Measurements from ENCODE around the gene NPTN.

DNA sequence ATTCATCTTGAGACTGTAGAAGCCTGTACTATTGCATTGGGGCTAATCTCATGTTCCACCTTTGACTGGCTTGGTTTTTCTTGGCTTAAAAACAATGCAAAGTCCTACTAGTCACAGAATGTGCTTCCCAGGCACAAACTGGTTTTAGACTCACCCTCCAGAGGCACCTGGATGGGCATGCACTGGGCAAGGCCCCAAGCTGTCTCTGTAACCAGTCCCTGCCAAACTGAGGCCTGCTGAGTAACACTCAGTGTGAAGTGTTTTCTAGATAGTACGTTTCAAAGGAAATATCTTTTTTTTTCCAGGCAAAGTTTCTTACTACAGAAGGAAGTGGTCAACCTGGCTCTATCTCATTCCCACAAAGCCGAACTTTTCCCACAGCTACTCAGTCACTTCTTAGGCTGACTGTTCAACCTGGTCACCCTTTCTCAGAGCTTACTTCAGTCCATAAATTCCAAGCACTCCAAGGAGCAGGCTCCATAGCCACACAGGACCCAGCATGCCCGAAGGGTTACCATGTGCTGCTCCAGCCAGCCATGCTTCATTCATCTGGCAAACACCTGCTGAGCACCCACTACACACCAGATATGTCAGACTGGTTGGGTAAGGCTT, 57.4 kb downstream of the NPTN start:
- TF ChIP-seq, protein P1, sequence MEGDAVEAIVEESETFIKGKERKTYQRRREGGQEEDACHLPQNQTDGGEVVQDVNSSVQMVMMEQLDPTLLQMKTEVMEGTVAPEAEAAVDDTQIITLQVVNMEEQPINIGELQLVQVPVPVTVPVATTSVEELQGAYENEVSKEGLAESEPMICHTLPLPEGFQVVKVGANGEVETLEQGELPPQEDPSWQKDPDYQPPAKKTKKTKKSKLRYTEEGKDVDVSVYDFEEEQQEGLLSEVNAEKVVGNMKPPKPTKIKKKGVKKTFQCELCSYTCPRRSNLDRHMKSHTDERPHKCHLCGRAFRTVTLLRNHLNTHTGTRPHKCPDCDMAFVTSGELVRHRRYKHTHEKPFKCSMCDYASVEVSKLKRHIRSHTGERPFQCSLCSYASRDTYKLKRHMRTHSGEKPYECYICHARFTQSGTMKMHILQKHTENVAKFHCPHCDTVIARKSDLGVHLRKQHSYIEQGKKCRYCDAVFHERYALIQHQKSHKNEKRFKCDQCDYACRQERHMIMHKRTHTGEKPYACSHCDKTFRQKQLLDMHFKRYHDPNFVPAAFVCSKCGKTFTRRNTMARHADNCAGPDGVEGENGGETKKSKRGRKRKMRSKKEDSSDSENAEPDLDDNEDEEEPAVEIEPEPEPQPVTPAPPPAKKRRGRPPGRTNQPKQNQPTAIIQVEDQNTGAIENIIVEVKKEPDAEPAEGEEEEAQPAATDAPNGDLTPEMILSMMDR (IDR thresholded peaks at IDR 0.05; ENCODE audit: insufficient read depth, low read length, poor library complexity, severe bottlenecking), result no peak
- no peak for TF ChIP-seq EZH2phosphoT487 (conservative IDR thresholded peaks at IDR 0.05; ENCODE audit: low read length)

Measured in SU-DHL-6 (cell line).